HCT116 (cell line): ENCODE data around the gene PSMC2. TPM values are rescaled to one million over a fixed set of nuclear protein-coding genes. Genes with fewer than 3 reads are reported as not detected.

Experiments used
- ATAC-seq: fragments of 200-7000 bp; cut with Tn5 transposase; 2 replicates; pipeline ENCODE4 v1.9.1; 2020; ENCODE audit warnings: mild to moderate bottlenecking, moderate library complexity
- BruUV-seq: library from RNA; stranded (reverse); fragments of 400-500 nt; replicated peaks from 2 replicates; lab custom pipeline; 2021; lab: Mats Ljungman, UMichigan
- CTCF ChIA-PET: fragments of 300-600 bp; sonication (Branson Sonifier 250); formaldehyde crosslinking; loops from one replicate; lab custom pipeline; 2021; ENCODE audit warnings: antibody characterized with exemption; lab: Charles Lee
- POLR2A ChIA-PET: fragments of 300-600, 350-600 bp; sonication (Branson Sonifier 250); formaldehyde crosslinking; loops from one replicate; lab custom pipeline; 2021; ENCODE audit warnings: antibody characterized with exemption; lab: Charles Lee
- RAD21 ChIA-PET, 2 experiments: fragments of 300-600 bp; sonication (Branson Sonifier 250); formaldehyde crosslinking; loops; one replicate each; lab custom pipeline; 2023; ENCODE audit warnings: low total read pairs in 2 of 2; ENCODE audit not compliant: uncharacterized antibody in 2 of 2, unreplicated experiment in 2 of 2, low non-redundant PET in 1 of 2; lab: Charles Lee
- DNase-seq: peaks from one replicate; pipeline ENCODE4 v3.0.0-alpha.2; 2010; ENCODE audit warnings: low read depth, low spot score
- H2AFZ ChIP-seq: fragments of 200-600 bp; shearing (Covaris generic), sonication (generic); 2 replicates; pipeline ENCODE4 v1.6.1; 2017; ENCODE audit warnings: low read depth, mixed run types, mixed read lengths, antibody characterized with exemption, low read length; ENCODE audit not compliant: poor library complexity, severe bottlenecking
- H3K27ac ChIP-seq: 2 replicates; pipeline ENCODE4 v1.5.1; 2012; ENCODE audit warnings: low read depth, low read length
- H3K27me3 ChIP-seq: fragments of 200-600 bp; sonication (generic); 2 replicates; pipeline ENCODE4 v1.6.1; 2016; ENCODE audit warnings: mixed run types, low read length, mixed read lengths; ENCODE audit not compliant: insufficient read depth
- H3K36me3 ChIP-seq, 2 experiments: fragments of 200-500 bp in 1 of 2; fragments of 200-600 bp in 1 of 2; sonication (Bioruptor generic) in 1 of 2; sonication (generic) in 1 of 2; 2 replicates each; pipeline versions ENCODE4 v1.5.1 to v1.6.1; 2014 to 2016; ENCODE audit warnings: low read length in 2 of 2, inconsistent platforms in 1 of 2, mixed read lengths in 1 of 2, mixed run types in 1 of 2; ENCODE audit not compliant: insufficient read depth in 2 of 2, control insufficient read depth in 1 of 2
- H3K4me1 ChIP-seq, 2 experiments: fragments of 200-600 bp in 1 of 2; sonication (generic) in 1 of 2; 2 replicates each; pipeline versions ENCODE4 v1.5.1 to v1.6.1; 2012 to 2017; ENCODE audit warnings: low read length in 2 of 2, inconsistent platforms in 1 of 2, mild to moderate bottlenecking in 1 of 2, mixed read lengths in 1 of 2, mixed run types in 1 of 2, moderate library complexity in 1 of 2; ENCODE audit not compliant: insufficient read depth in 2 of 2, control insufficient read depth in 1 of 2
- H3K4me2 ChIP-seq: fragments of 200-600 bp; sonication (generic); 2 replicates; pipeline ENCODE4 v1.6.1; 2017; ENCODE audit warnings: mixed run types, low read length, mixed read lengths
- H3K4me3 ChIP-seq, 2 experiments: fragments of 200-600 bp in 1 of 2; sonication (generic) in 1 of 2; replicated peaks in 1 of 2; 2 replicates each; pipeline ENCODE4 v1.5.1; 2011 to 2016; ENCODE audit warnings: low read length in 2 of 2, control low read depth in 1 of 2, low read depth in 1 of 2, mild to moderate bottlenecking in 1 of 2, mixed read lengths in 1 of 2, mixed run types in 1 of 2
- H3K79me2 ChIP-seq: fragments of 200-600 bp; sonication (generic); 2 replicates; pipeline ENCODE4 v1.6.1; 2017; ENCODE audit warnings: mild to moderate bottlenecking, mixed run types, low read length, moderate library complexity, mixed read lengths; ENCODE audit not compliant: insufficient read depth
- H3K9ac ChIP-seq: fragments of 200-600 bp; sonication (generic); 2 replicates; pipeline ENCODE4 v1.6.1; 2016; ENCODE audit warnings: low read length, mixed read lengths
- H3K9me2 ChIP-seq: fragments of 200-600 bp; sonication (generic), shearing (Covaris generic); 2 replicates; pipeline ENCODE4 v1.6.1; 2017; ENCODE audit warnings: mixed run types, mild to moderate bottlenecking, moderate library complexity; ENCODE audit not compliant: insufficient read depth
- H3K9me3 ChIP-seq, 2 experiments: fragments of 200-500 bp in 1 of 2; fragments of 200-600 bp in 1 of 2; sonication (Bioruptor generic) in 1 of 2; sonication (generic) in 1 of 2; 2 replicates each; pipeline ENCODE4 v1.6.1; 2014 to 2017; ENCODE audit warnings: low read length in 2 of 2, mixed read lengths in 2 of 2, inconsistent platforms in 1 of 2, low read depth in 1 of 2, mild to moderate bottlenecking in 1 of 2, mixed run types in 1 of 2, moderate library complexity in 1 of 2; ENCODE audit not compliant: control insufficient read depth in 1 of 2, insufficient read depth in 1 of 2
- H4K20me1 ChIP-seq: fragments of 200-600 bp; sonication (generic), shearing (Covaris generic); 2 replicates; pipeline ENCODE4 v1.6.1; 2017; ENCODE audit warnings: mixed run types, mild to moderate bottlenecking, moderate library complexity; ENCODE audit not compliant: insufficient read depth
- ATF3 ChIP-seq: IDR thresholded peaks from 2 replicates; pipeline ENCODE4 v1.6.1; 2012
- CBX3 ChIP-seq: IDR thresholded peaks from 2 replicates; pipeline ENCODE4 v1.6.1; 2012; ENCODE audit warnings: low read depth
- CEBPB ChIP-seq: IDR thresholded peaks from 2 replicates; pipeline ENCODE4 v1.6.1; 2012; ENCODE audit warnings: low read depth
- CTCF ChIP-seq, 3 experiments: fragments of 200-600 bp in 1 of 3; sonication (generic) in 1 of 3; IDR thresholded peaks in 2 of 3; conservative IDR thresholded peaks in 1 of 3; 2 replicates each; pipeline ENCODE4 v1.5.1; 2012 to 2017; ENCODE audit warnings: low read depth in 2 of 3, low read length in 2 of 3, antibody characterized with exemption in 1 of 3, borderline replicate concordance in 1 of 3, control low read depth in 1 of 3, mild to moderate bottlenecking in 1 of 3, mixed read lengths in 1 of 3, mixed run types in 1 of 3, moderate library complexity in 1 of 3; ENCODE audit not compliant: insufficient read depth in 1 of 3
- EGR1 ChIP-seq: IDR thresholded peaks from 2 replicates; pipeline ENCODE4 v1.6.1; 2012; ENCODE audit warnings: low read depth
- ELF1 ChIP-seq: IDR thresholded peaks from 2 replicates; pipeline ENCODE4 v1.6.1; 2012; ENCODE audit warnings: low read depth, borderline replicate concordance
- EZH2 ChIP-seq: fragments of 200-600 bp; sonication (generic); IDR thresholded peaks from 2 replicates; pipeline ENCODE4 v1.6.1; 2017; ENCODE audit warnings: antibody characterized with exemption, mixed run types
- EZH2phosphoT487 ChIP-seq: fragments of 200-600 bp; IDR thresholded peaks from 2 replicates; pipeline ENCODE4 v1.6.1; 2018; ENCODE audit warnings: antibody characterized with exemption, borderline replicate concordance
- FOSL1 ChIP-seq: IDR thresholded peaks from 2 replicates; pipeline ENCODE4 v1.6.1; 2012; ENCODE audit warnings: low read depth
- POLR2AphosphoS5 ChIP-seq: IDR thresholded peaks from 2 replicates; pipeline ENCODE4 v1.6.1; 2011; ENCODE audit warnings: mild to moderate bottlenecking, low read depth, low read length, moderate library complexity
- RAD21 ChIP-seq: IDR thresholded peaks from 2 replicates; pipeline ENCODE4 v1.6.1; 2012; ENCODE audit warnings: low read depth, mild to moderate bottlenecking
- SIN3A ChIP-seq: IDR thresholded peaks from 2 replicates; pipeline ENCODE4 v1.6.1; 2012; ENCODE audit warnings: low read depth
- SRF ChIP-seq: IDR thresholded peaks from 2 replicates; pipeline ENCODE4 v1.6.1; 2012; ENCODE audit warnings: low read depth
- TCF7L2 ChIP-seq: IDR thresholded peaks from 2 replicates; pipeline ENCODE4 v1.7.0; 2011; ENCODE audit warnings: borderline replicate concordance, inconsistent platforms; ENCODE audit not compliant: insufficient read depth, insufficient read length; ENCODE audit errors: extremely low read depth
- YY1 ChIP-seq: IDR thresholded peaks from 2 replicates; pipeline ENCODE4 v1.6.1; 2011; ENCODE audit warnings: low read length, low read depth, moderate library complexity, mild to moderate bottlenecking; ENCODE audit not compliant: insufficient replicate concordance; ENCODE audit errors: extremely low read depth
- ZFX ChIP-seq: fragments of 450-650 bp; IDR thresholded peaks from 2 replicates; pipeline ENCODE4 v1.6.1; 2017
- ZNF274 ChIP-seq: fragments of 200-500 bp; sonication (Bioruptor generic); IDR thresholded peaks from 2 replicates; pipeline ENCODE4 v1.6.1; 2014; ENCODE audit warnings: mild to moderate bottlenecking, low read depth, low read length, inconsistent platforms
- intact Hi-C: fragments of 100-400 bp; cut with micrococcal nuclease; formaldehyde crosslinking; loops from 2 replicates; pipeline ENCODE4 v1.10.0; 2022
- total RNA-seq: library from RNA; stranded (reverse); gene quantifications from one replicate; pipeline ENCODE4 v1.2.1, GENCODE V29; 2021; ENCODE audit not compliant: unreplicated experiment
- TF ChIP-seq, protein P1 (sequence below): IDR thresholded peaks from 2 replicates; pipeline ENCODE4 v1.6.1; 2011; ENCODE audit warnings: mild to moderate bottlenecking, low read length, moderate library complexity; ENCODE audit not compliant: insufficient replicate concordance; ENCODE audit errors: extremely low read depth
- TF ChIP-seq, protein P2 (sequence below): IDR thresholded peaks from 2 replicates; pipeline ENCODE4 v1.6.1; 2012

Gene PSMC2
- total RNA-seq, 1 experiment from 2014 or later: 121 TPM

- Histone ChIP-seq H3K4me2 (no peak overlapping the region), H2AFZ (no peak overlapping the region), H3K9me3 (no peaks in the 10 kb centered on the region), H3K9me2 (no peaks in the 10 kb centered on the region), H3K27me3 (no peaks in the 10 kb centered on the region), H3K79me2 (no peaks in the 10 kb centered on the region; the same call in 1 of the 2 replicates), H3K9ac (no peak overlapping the region), H3K4me3 (no peak overlapping the region), H3K36me3 (peaks cover 28 to 30% of the 10 kb centered on the region in 2 experiments), H3K4me1 (no peaks in the 10 kb centered on the region), H4K20me1 (no peaks in the 10 kb centered on the region; the same call in 1 of the 2 replicates), H3K27ac (no peak overlapping the region)
- BruUV-seq: no TSS peak
- ChIA-PET POLR2A (no interaction called here), CTCF (no interaction called here), RAD21 (no interaction called here)
- DNase-seq: no peak
- ATAC-seq: no peak
- intact Hi-C loops: no loop called here
- TF ChIP-seq ELF1: no peak
- TF ChIP-seq SRF: no peak
- TF ChIP-seq EZH2: no peak
- TF ChIP-seq FOSL1: no peak
- TF ChIP-seq, protein P1, sequence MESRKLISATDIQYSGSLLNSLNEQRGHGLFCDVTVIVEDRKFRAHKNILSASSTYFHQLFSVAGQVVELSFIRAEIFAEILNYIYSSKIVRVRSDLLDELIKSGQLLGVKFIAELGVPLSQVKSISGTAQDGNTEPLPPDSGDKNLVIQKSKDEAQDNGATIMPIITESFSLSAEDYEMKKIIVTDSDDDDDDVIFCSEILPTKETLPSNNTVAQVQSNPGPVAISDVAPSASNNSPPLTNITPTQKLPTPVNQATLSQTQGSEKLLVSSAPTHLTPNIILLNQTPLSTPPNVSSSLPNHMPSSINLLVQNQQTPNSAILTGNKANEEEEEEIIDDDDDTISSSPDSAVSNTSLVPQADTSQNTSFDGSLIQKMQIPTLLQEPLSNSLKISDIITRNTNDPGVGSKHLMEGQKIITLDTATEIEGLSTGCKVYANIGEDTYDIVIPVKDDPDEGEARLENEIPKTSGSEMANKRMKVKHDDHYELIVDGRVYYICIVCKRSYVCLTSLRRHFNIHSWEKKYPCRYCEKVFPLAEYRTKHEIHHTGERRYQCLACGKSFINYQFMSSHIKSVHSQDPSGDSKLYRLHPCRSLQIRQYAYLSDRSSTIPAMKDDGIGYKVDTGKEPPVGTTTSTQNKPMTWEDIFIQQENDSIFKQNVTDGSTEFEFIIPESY: no peak
- no peak for TF ChIP-seq TCF7L2
- no peak for TF ChIP-seq CBX3
- TF ChIP-seq POLR2AphosphoS5: no peak
- TF ChIP-seq, protein P2, sequence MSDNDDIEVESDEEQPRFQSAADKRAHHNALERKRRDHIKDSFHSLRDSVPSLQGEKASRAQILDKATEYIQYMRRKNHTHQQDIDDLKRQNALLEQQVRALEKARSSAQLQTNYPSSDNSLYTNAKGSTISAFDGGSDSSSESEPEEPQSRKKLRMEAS: no peak
- no peak for TF ChIP-seq ZNF274
- TF ChIP-seq RAD21: no peak
- no peak for TF ChIP-seq EGR1
- TF ChIP-seq ATF3: no peak
- no peak for TF ChIP-seq ZFX
- TF ChIP-seq CEBPB: no peak
- no peak for TF ChIP-seq EZH2phosphoT487
- TF ChIP-seq CTCF (IDR thresholded peaks at IDR 0.05 in 2 of 3, conservative IDR thresholded peaks at IDR 0.05 in 1 of 3; ENCODE audit: borderline replicate concordance in 1 of 3, insufficient read depth in 1 of 3, low read depth in 2 of 3, low read length in 2 of 3): no peak
- TF ChIP-seq YY1: no peak
- no peak for TF ChIP-seq SIN3A
Observed at GRCh38 chr7:103369432-103369831, 22.0 kb downstream of the PSMC2 start.
